Subcutaneous adipose tissue (tissue), 4 donors: ENCODE data around the gene CEP131. TPM values are rescaled to one million over a fixed set of nuclear protein-coding genes. Genes with fewer than 3 reads are reported as not detected.

ENCODE experiments used
- total RNA-seq, 4 donors: library from RNA; depleted of rRNA; stranded (reverse); fragments of >200 nt; gene quantifications; one replicate each; pipeline ENCODE4 v1.1.0, GENCODE V29; 2016
- TF ChIP-seq, protein P1 (sequence below): fragments of 450-650 bp; IDR thresholded peaks from one replicate; pipeline ENCODE4 v1.5.1; 2016; ENCODE audit warnings: low read depth, mild to moderate bottlenecking, control low read depth, antibody characterized with exemption, moderate library complexity

CEP131 gene
- total RNA-seq, 4 donors from 2014 or later, result 1.6 to 8.1 (median 5.4) TPM

DNA sequence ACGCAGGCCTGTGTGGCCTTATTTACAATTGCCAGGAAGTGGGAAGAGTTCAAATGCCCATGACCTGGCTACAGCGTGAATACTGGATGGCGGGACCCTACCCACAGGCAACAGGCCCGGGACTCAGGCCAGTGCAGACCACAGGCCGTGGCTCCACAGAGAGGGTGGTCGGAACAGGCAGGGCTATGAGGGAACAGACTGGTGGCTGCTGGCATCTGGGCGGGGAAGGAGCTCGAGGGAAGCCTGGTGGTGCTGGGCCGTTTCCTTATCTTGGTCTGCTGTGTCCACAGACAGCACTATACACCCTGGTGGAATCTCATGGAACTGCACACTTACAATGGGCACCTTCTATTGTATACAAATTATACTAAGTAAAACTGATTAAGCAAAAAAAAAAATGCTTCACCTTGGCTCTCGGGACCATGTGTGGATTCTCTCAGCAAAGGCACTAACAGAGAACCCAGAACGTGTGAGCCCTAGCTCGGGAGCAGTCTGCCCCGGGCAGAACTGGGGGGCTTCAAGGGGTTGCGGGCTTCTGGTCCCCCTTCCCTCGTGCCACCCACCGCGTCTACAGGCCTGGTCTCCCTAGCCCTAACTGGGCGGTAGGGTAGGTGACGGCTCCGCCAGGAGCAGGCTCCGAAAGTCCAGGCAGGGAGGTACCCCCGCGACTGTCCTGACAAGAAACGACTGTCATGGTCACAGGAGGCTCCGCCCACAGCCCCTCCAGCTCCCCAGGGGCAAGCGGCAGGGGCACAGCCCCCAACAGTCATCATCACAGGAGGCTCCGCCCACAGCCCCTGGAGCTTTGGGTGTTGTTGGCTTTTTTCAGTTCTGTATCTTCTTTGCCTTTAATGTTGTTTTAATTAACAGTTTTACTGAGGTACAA, 21.8 kb downstream of the CEP131 start:
- TF ChIP-seq, protein P1, sequence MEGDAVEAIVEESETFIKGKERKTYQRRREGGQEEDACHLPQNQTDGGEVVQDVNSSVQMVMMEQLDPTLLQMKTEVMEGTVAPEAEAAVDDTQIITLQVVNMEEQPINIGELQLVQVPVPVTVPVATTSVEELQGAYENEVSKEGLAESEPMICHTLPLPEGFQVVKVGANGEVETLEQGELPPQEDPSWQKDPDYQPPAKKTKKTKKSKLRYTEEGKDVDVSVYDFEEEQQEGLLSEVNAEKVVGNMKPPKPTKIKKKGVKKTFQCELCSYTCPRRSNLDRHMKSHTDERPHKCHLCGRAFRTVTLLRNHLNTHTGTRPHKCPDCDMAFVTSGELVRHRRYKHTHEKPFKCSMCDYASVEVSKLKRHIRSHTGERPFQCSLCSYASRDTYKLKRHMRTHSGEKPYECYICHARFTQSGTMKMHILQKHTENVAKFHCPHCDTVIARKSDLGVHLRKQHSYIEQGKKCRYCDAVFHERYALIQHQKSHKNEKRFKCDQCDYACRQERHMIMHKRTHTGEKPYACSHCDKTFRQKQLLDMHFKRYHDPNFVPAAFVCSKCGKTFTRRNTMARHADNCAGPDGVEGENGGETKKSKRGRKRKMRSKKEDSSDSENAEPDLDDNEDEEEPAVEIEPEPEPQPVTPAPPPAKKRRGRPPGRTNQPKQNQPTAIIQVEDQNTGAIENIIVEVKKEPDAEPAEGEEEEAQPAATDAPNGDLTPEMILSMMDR, result no peak

DNA sequence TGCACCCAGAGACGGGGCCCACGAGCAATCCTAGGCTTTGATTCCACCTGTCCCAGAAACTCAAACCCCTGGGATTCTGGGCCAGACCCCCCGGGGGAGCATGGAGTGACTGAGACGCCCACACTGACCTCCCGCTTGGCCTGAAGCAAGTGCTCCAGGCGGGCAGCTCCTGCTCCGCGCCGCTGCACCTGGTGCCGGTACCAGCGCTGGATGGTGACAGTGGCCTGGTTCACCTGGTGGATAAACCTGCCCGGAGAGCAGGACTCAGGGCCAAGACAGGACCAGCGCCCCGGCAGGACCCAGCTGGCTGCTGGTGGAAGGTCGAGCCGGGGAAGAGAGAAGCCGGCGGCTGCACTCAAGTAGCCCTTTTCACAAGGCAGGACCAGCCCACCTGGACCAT, 22.6 kb downstream of the CEP131 start:
- TF ChIP-seq, protein P1, result no peak

DNA sequence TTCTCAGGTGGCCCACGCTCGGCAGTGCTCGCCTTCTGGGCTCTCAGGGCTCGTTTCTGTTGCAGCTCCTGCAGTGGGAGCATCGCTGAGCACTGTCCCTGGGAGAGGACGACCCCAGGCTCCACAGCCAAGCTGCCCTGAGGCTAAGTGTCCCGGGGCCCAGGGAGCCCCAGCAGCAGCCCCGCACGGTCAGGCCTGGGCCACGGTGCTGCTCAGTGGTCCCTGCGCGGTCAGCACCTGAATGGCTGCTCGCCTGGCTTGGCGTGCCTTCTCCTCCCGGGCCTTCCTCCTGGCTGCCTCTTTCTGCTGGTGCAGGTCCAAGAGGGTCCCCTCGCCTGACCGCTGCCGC, 23.3 kb downstream of the CEP131 start:
- TF ChIP-seq, protein P1, result no peak

DNA sequence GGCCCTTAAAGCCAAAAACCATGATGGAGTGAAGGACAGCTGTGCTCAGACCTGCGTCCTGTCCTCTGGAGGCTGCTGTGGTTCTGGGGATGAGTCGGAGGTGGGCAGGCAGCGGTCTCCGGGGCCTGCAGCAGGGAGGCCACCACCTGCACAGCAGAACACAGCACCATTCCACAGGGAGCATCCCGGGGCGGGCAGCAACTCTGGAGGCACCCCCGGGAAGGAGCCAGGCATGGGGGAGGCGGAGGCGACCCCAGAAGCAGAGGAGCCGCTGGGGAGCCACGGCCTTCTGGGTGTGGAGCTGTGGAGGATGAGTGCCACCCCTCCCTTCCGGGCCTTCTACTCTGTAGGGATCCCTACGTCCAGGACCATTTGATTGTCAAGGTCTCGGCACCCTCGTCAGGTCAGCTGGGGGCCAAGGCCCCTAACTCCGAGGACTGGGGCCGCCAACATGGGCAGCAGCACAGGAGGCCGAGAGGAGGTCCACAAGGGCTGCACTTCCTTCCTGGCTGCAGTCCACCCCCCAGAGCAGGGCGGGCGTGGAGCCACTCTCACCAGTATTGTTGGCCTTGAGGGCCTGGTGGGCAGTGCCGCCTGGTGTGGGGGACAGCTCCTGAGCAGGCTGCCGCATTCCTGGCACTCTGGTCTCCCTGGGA, 23.8 kb downstream of the CEP131 start:
- TF ChIP-seq, protein P1, result no peak

DNA sequence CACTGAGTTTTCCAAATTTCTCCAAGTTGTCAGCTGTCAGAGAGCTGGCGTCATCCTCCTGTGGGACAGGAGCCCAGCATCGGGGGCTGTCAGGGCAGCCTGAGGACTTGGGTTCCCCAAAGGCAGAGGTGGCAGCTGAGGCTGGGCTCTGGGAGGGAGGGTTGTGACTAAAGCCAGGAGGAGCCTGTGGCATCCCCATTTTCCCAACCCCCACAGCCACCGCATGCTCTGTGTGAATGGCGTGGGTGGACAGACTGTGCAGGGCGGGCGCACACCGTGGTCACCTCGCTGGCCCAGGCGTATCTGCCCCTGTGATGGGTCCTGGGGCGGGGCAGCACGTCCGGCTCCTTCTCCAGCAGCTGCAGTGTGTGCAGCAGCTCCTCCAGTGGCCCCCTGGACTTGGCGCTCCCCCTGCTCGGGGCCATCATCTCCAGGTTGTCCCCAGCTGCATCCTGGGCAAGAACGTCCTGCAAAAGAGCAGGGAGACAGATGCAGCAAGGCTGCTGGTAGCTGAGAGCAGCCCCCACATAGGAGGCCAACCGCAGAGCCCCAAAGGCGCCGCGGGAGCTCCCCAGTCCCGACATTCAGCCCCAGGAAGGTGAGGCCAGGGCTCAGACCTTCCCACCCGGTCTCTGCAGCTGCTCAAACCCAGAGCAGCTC, 24.8 kb downstream of the CEP131 start:
- TF ChIP-seq, protein P1, result no peak

DNA sequence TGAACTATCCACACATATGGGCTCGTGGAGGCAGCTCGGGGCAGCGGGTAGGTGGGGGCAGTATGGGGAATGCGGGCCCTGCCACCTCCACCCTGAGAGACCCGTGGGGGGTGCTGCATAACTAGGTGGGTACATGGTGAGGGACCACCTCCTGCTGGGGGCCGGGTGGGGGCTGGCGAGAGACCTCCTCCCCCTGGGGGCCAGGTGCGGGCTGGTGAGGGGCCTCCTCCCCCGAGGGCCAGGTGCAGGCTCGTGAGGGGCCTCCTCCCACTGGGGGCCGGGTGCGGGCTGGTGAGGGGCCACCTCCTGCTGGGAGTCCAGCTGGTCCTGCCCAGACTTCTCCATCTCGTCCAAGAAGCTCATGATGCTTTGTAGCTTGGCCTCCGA, 25.4 kb downstream of the CEP131 start:
- TF ChIP-seq, protein P1, result no peak
